Mucosa of descending colon (tissue), 3 donors: ENCODE data around the gene OSTC. TPM values are rescaled to one million over a fixed set of nuclear protein-coding genes. Genes with fewer than 3 reads are reported as not detected.
"Not testable (repeated sequence)": the region's sequence is repeated elsewhere in the genome, so short reads cannot be mapped to it uniquely, and the experiment has no call there.

Experiments used
- ATAC-seq: fragments of 200-7000 bp; cut with Tn5 transposase; one replicate; pipeline ENCODE4 v1.9.1; 2020; ENCODE audit warnings: mild to moderate bottlenecking, moderate library complexity
- DNase-seq, 3 donors: peaks; one replicate each; pipeline ENCODE4 v3.0.0-alpha.2; 2020
- H3K36me3 ChIP-seq: fragments of 200-600 bp; one replicate; pipeline ENCODE4 v1.8.0; 2021; ENCODE audit warnings: low read depth, mild to moderate bottlenecking
- H3K4me1 ChIP-seq: fragments of 200-600 bp; one replicate; pipeline ENCODE4 v1.8.0; 2021; ENCODE audit warnings: low read depth, mild to moderate bottlenecking
- H3K4me3 ChIP-seq: fragments of 200-600 bp; one replicate; pipeline ENCODE4 v1.8.0; 2021; ENCODE audit warnings: mild to moderate bottlenecking
- H3K9me3 ChIP-seq: fragments of 200-600 bp; one replicate; pipeline ENCODE4 v1.8.0; 2021; ENCODE audit warnings: mild to moderate bottlenecking
- CTCF ChIP-seq: fragments of 200-600 bp; IDR thresholded peaks from one replicate; pipeline ENCODE4 v1.8.0; 2022; ENCODE audit warnings: antibody characterized with exemption, mild to moderate bottlenecking
- intact Hi-C, 2 donors: fragments of 100-400 bp; cut with DNase I in 1 of 2; cut with micrococcal nuclease in 1 of 2; formaldehyde crosslinking; loops; one replicate each; pipeline versions ENCODE4 v1.11.0 to v1.11.1; 2022; cut with DNase I, micrococcal nuclease
- total RNA-seq, 3 donors: library from RNA; stranded (reverse); fragmentation: NEBNext Ultra II Directional in 2 of 3; extraction: Animal tissue kit (Norgen Biotek cat#: 25700) in 2 of 3; gene quantifications; one replicate each; pipeline versions ENCODE4 v1.2.1 to v1.2.4, GENCODE V29; 2021 to 2023
- donor health status: DM: no; HTN: no; CAD: no; lungs with moderate emphysema.
- donor health status: DM: no; HTN: no; CAD: no.
- donor health status: DM: no; HTN: yes; CAD: no.

The OSTC gene
- total RNA-seq, 3 donors from 2014 or later, result 48.7 to 75.0 (median 51.5) TPM

DNA sequence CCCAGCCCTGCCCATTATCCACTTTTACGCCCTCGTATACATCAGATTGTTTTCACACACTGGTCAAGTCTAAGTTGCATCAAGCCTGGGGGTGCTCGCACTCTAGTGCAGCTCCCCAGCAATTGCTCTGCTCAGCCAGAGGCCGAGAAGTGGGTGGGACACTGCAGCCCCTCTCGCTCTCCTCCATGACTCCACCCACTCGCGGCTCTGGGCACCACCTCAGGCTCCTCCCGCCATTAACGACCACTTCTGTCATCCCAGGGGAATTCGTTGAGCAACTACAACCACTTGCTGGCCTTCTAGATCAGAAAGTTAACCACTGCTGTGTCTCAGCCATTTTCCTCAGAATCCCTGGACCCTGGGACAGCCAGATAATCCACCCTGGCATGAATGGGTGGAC lies 58.8 kb downstream of the OSTC start:
- ATAC-seq (no peak), DNase-seq (no peak)
- intact Hi-C loops, result no loop called here
- Histone ChIP-seq H3K4me3 (no peak overlapping the region), H3K9me3 (no peaks in the 10 kb centered on the region), H3K4me1 (no peaks in the 10 kb centered on the region), H3K36me3 (no peaks in the 10 kb centered on the region)
- no peak for TF ChIP-seq CTCF

GRCh38 chr4:108709722-108710121 lies 59.3 kb downstream of the OSTC start:
- Histone ChIP-seq H3K36me3 (no peaks in the 10 kb centered on the region), H3K4me1 (no peaks in the 10 kb centered on the region), H3K4me3 (no peak overlapping the region), H3K9me3 (no peaks in the 10 kb centered on the region)
- no peak for TF ChIP-seq CTCF
- intact Hi-C loops, result no loop called here
- DNase-seq (no peak), ATAC-seq (no peak)

- intact Hi-C loops, H3K4me3 ChIP-seq, H3K9me3 ChIP-seq, H3K4me1 ChIP-seq, DNase-seq, H3K36me3 ChIP-seq, ATAC-seq: not testable (repeated sequence)
Observed at GRCh38 chr4:108710578-108710977, 60.2 kb downstream of the OSTC start.

GRCh38 chr4:108714880-108715279 lies 64.5 kb downstream of the OSTC start:
- Histone ChIP-seq H3K4me3 (no peak overlapping the region), H3K36me3 (no peaks in the 10 kb centered on the region), H3K4me1 (no peaks in the 10 kb centered on the region), H3K9me3 (no peaks in the 10 kb centered on the region)
- DNase-seq (no peak), ATAC-seq (no peak)
- intact Hi-C loops, result no loop called here
- no peak for TF ChIP-seq CTCF

- Histone ChIP-seq H3K4me3 (no peak overlapping the region), H3K36me3 (no peaks in the 10 kb centered on the region), H3K4me1 (no peaks in the 10 kb centered on the region), H3K9me3 (no peaks in the 10 kb centered on the region)
- DNase-seq, result no peak
- no peak for ATAC-seq
- intact Hi-C loops, result no loop called here
- no peak for TF ChIP-seq CTCF
Observed at GRCh38 chr4:108716340-108716739, 65.9 kb downstream of the OSTC start.

GRCh38 chr4:108717386-108717785 lies 67.0 kb downstream of the OSTC start:
- Histone ChIP-seq H3K36me3 (no peaks in the 10 kb centered on the region), H3K4me3 (no peak overlapping the region), H3K4me1 (no peaks in the 10 kb centered on the region), H3K9me3 (no peaks in the 10 kb centered on the region)
- TF ChIP-seq CTCF, result no peak
- DNase-seq (no peak), ATAC-seq (no peak)
- intact Hi-C loops, result no loop called here

Other genes with a start within 250 kb of the OSTC start
- 100 to 1,000 TPM; 835 to 932 (median 883) TPM for gene RPL34, start 30.0 kb upstream of the OSTC start, total RNA-seq
- not detected for gene ETNPPL, start 112.5 kb downstream of the OSTC start, total RNA-seq